HL-60 (cell line): ENCODE results near the gene HMX3.
"Not testable (repeated sequence)": the region's sequence is repeated elsewhere in the genome, so short reads cannot be mapped to it uniquely, and the experiment has no call there.

ENCODE experiments used
- GABPA ChIP-seq: IDR thresholded peaks from 2 replicates; pipeline ENCODE4 v1.6.1; 2012; ENCODE audit warnings: low read depth
- POLR2AphosphoS5 ChIP-seq: IDR thresholded peaks from 2 replicates; pipeline ENCODE4 v1.6.1; 2012; ENCODE audit warnings: low read depth
- REST ChIP-seq: IDR thresholded peaks from 2 replicates; pipeline ENCODE4 v1.6.1; 2012; ENCODE audit warnings: low read depth; ENCODE audit not compliant: insufficient replicate concordance
- SPI1 ChIP-seq: IDR thresholded peaks from 2 replicates; pipeline ENCODE4 v1.6.1; 2012; ENCODE audit warnings: low read depth, mild to moderate bottlenecking, borderline replicate concordance
- TF ChIP-seq, protein P1 (sequence below): IDR thresholded peaks from one replicate; pipeline ENCODE4 v1.5.1; 2011; ENCODE audit warnings: low read length, control low read depth, inconsistent platforms; ENCODE audit not compliant: insufficient read depth

- TF ChIP-seq, protein P1, sequence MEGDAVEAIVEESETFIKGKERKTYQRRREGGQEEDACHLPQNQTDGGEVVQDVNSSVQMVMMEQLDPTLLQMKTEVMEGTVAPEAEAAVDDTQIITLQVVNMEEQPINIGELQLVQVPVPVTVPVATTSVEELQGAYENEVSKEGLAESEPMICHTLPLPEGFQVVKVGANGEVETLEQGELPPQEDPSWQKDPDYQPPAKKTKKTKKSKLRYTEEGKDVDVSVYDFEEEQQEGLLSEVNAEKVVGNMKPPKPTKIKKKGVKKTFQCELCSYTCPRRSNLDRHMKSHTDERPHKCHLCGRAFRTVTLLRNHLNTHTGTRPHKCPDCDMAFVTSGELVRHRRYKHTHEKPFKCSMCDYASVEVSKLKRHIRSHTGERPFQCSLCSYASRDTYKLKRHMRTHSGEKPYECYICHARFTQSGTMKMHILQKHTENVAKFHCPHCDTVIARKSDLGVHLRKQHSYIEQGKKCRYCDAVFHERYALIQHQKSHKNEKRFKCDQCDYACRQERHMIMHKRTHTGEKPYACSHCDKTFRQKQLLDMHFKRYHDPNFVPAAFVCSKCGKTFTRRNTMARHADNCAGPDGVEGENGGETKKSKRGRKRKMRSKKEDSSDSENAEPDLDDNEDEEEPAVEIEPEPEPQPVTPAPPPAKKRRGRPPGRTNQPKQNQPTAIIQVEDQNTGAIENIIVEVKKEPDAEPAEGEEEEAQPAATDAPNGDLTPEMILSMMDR: not testable (repeated sequence)
- not testable (repeated sequence) for TF ChIP-seq SPI1, POLR2AphosphoS5, REST, GABPA
These were observed 42.6 kb downstream of the HMX3 start for GRCh38 chr10:123178390-123178789.
